DMS153 treated with DMSO at 0.1 percent for 48 hours (cell line): ENCODE measurements around the gene CRYBG2.
"Not testable (repeated sequence)": the region's sequence is repeated elsewhere in the genome, so short reads cannot be mapped to it uniquely, and the experiment has no call there.

Experiments
- DNase-seq: peaks from one replicate; lab custom pipeline; 2025; ENCODE audit not compliant: unreplicated experiment; lab: John Stamatoyannopoulos, UW

Gene CRYBG2

GRCh38 chr1:26322042-26322331 lies 31.9 kb downstream of the CRYBG2 start:
- no peak for DNase-seq

GRCh38 chr1:26321315-26322041 lies 32.5 kb downstream of the CRYBG2 start:
- peak; percentile 69 for DNase-seq

- no peak for DNase-seq
Observed at GRCh38 chr1:26320896-26321295, 33.0 kb downstream of the CRYBG2 start.

DNA sequence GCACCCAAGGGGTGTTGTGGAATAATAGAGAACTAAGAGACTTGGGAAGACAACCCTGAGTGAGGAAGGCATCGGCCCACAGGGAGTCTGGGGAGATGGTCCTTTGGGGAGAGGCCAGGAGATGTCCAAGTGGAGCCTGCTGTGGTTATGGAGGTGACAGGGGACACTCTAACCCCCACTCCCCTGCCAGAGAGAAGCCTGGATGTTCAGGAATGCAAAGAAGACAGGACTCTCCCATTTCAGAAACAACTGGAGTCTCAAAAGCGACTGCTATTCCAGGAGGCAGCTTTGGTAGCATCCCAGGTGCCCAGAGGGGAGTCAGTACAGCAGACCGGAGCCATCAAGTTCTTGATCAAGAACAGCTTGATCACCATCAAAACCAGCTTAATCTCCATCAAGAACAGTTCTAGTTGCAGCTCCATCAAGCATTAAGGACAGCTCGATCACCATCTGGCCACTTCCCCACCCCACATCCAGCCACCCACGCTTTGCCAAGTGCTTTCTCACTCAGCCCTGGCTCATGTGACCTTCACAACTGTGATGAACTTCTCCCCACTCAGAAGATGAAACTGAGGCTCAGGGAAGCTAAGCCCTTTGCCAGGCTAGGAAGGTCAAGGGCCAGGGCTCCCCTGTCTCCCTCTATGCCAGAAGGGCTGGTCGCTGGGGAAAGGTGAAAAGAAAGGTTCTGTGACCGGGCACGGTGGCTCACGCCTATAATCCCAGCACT lies 35.4 kb downstream of the CRYBG2 start:
- DNase-seq: no peak

GRCh38 chr1:26317612-26318337 lies 36.2 kb downstream of the CRYBG2 start, which contains the start of gene CD52:
Gene CD52 (plus strand): TSS chr1:26317958. CDS start chr1:26318018, 60 bp downstream.
- DNase-seq: no peak

DNA sequence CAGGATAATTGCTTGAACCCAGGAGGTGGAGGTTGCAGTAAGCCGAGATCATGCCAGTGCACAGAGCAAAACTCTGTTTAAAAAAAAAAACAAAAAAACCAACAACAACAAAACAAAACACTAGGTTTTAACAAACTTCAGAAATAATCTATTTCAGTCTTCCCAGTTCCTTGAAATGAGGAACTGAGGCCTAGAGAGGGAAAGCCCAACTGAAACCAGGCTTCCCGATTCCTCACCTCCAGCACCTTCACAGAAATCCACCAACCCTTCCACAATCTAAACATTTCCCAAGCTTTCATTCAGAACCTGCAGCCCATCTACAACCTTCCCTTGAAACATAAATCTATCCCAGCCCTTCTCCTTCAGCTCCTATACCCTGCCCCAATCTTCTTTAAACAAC lies 36.8 kb downstream of the CRYBG2 start:
- DNase-seq: no peak

DNA sequence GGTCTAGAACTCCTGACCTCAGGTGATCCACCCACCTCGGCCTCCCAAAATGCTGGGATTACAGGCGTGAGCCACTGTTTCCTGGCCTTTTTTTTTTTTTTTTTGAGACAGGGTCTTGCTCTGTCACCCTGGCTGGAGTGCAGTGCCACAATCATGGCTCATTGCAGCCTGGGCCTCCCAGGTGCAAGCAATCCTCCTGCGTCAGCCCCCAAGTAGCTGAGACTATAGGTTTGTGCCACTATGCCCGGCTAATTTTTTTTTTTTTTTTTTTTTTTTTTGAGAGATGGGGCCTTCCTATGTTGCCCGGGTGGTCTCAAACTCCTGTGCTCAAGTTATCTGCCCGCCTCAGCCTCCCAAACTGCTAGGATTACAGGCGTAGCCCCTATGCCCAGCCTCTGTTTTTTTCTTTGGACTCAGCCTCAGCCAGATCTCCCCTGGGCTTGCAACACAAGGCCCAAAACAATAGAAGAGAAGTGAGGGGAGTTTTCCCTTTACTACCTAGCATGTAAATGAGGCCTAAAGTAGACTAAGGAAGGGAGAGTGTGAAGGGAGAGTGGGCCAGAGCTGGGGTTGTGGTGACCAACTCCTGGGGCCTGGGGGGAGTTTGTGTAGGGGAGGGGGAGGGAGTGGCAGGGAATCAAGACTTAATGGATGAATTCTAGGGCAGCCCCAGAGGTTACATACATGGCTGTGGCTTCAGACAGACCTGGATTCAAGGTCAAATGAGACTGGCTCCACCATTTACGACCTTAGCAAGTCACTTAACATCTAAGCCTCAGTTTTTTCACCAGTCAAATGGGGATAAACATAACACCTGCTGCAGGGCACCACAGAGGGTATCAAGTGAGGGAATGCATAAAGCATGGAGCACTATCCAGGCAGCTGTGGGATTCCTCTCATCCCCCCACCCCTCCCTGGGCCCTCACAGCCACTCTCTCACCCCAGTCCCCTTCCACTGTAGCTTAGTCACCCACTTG lies 37.8 kb downstream of the CRYBG2 start:
- no peak for DNase-seq

DNA sequence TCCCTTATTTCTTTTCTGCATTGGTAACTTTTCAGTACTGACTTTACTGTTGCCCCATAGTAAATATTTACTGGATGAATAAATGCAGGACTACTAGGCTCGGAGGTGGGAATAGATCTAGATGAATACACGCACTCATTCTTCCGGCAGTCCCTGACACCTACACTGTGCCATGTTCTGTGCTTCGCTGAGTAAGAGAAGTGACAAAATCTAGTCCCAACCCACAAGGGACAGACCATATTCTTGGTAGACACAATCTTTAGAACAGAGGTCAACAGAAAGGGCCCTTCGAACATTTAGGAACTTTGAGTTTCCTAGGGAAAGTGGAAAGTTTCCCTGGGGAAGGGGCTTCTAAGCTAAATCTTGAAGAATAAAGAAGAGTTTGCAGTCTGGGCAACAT lies 39.4 kb downstream of the CRYBG2 start:
- no peak for DNase-seq

DNA sequence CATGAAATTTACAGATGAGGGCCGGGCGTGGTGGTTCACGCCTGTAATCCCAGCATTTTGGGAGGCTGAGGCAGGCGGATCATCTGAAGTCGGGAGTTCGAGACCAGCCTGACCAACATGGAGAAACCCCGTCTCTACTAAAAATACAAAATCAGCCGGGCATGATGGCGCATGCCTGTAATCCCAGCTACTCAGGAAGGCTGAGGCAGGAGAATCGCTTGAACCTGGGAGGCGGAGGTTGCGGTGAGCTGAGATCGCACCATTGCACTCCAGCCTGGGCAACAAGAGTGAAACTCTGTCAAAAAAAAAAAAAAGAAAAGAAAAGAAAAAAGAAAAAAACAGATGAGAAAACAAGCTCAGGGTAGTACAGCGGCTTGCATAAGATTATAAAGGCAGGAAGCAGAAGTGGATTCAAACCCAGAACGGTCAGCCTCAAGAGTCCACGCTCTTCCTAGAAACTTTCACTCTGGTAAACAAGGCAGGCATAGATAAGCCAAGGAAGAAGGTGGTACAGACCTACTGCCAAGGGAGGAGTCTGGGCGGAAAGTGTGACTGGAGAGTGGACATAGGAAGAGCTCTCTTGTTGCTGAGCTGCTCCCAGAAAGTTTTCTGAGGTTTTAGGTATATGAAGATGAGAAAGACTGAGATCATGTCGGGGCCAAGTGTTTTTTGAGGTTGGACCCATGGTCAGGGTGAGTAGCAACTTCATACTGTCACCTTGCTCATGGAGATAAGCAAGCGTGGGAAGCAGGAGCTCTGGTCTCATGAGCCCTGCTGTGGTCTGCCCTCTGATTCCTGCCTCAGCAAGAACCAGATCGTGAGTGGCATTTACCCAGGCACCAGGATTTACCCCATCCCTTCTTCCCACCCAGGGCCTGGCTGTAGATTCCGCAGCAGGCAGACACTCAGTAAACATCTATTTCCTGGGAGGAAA lies 45.7 kb downstream of the CRYBG2 start:
- not testable (repeated sequence) for DNase-seq

GRCh38 chr1:26307363-26307781 lies 46.6 kb downstream of the CRYBG2 start:
- DNase-seq: peak; percentile 70

DNA sequence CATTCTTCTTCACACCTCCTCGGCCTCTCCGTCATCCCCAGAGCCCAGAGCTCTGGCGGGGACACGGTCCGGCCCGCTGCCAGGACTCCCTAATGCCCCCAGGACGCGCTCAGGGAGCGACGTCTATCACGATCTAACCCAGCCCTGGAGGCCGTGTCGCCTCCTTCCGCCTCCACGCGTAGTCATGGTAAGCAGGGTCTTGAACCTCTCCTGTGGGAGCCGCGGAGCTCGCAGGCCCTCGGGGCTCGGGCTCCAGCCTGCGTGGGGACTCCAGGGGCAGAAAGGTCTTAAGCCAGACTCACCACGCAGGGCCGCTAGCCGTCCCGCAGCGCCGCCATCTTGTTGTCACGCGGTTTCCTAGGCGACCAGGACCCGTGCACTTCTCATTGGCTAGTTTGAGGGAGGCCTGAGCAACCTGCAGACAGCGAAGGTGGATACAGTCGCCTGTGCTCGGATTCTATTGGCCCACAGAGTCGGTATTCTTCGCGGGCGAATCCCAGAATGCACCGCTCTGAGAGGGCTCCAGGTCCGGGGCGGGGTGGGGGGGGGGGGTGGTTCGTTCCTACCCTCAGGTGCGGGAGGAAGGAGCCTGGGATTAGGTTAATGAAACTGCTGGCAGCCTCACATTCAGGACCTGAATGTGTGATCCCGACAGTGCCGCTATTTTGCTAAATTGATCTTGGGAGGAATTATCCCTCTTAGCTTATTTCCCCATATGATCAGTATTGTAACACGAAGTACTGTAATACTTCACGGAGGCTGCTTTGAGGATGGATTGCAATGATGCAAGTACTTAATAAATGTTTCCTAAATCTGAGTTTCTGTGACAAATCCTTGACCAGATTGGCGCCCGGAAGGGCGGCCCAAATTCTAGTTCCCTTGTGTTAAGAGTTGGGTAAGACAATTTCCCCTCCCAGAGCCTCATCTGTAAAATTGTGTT lies 47.4 kb downstream of the CRYBG2 start, which contains the start of gene UBXN11:
UBXN11 (minus strand) TSS at position 347 of the 940 bp plus-strand sequence. CDS start 3,753 bp downstream, outside the sequence.
- DNase-seq: peak; percentile 100

DNA sequence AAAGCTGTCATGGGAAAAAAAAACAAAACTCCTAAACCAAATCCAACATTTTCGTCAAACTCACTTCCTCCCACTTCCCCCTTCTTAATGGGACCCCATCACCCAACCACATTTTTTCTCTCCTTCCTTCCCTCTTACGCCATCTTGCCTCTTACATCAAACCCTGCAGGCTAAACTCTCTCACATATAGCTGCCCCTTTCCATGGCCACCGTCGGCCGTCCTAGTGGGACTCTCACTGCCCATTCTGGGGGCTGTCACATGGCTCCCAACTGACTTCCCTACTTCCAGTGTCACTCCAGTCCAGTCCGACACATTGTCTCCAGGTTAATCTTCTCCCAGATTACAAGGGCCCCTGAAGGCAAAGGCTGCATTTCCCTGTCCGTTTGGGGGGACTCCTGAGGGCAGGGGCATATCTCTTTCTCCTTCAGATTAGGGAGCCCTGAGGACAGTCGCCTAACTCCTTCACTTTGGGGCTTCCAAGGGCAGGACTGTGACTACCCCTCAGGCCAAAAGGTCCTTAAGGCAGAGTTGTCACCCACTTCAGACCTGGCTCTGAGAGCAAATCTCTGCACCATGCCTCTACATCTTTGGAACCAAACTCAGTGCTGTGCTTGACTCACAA lies 48.2 kb downstream of the CRYBG2 start:
- DNase-seq: no peak

DNA sequence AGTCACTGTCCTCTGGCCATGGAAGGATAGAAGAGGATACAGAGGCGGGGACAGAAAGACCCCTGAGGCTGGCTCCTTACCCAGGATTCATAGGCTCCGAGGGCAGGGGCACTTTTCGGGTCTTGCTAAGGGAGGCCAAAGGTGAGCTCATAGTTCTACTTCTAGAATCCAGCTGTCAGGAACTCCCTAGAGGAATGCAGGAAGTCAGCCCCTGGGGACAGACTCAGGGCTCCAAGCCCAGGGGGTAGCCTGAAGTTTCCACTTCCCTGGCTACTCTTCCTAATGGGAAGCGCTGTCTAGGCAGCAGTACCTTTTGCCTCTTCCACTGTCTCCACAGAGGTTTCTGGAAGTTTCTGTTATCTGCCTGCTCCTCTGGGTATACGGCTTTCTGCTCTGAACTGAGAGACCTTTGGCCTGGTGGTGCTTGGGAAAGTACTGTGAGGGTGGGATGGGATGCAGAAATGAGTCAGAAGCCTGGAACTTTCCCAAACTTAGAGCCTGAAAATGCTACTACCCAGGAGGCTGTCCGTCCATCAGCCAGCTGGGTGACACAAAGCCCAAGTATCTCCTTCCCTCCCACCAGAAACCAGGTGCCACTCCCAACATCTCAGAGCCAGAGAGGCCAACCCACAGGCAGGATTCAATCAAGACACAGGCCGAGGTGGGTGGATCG lies 51.1 kb downstream of the CRYBG2 start:
- DNase-seq: no peak

DNA sequence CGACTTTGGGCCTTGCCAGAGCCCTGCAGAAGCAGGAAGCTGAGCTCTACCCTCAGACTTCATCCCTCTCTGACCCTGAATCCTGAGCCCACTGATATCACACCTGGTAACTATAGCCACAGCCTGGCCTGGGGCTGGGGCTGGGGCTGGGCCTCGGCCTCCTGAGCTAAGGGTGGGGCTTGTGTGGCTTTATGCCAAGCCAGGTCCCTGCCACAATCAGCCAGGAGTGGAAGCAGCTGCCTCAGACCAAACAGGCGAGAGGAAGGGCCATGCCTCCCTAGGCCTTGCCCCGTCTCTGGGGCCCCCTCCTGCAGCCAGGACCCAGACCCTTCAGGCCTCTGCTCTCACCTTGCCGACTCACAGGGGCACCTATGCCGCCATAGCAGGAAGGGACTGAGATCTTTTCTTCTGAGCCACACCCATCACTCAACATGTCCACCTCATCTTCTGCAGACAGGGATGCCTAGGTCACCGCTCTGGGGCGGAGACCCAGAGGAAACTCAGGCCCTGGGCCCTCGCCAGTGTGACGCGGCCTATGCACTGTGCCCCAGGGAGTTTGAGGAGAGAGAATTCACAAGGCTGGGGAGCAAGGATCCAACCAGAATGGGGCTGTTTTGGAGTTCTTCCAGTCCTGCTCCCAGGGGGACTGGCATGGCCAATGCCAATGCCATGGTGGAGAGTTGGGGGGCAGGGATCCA lies 53.2 kb downstream of the CRYBG2 start:
- DNase-seq: no peak

GRCh38 chr1:26297791-26298124 lies 56.2 kb downstream of the CRYBG2 start:
- no peak for DNase-seq

DNA sequence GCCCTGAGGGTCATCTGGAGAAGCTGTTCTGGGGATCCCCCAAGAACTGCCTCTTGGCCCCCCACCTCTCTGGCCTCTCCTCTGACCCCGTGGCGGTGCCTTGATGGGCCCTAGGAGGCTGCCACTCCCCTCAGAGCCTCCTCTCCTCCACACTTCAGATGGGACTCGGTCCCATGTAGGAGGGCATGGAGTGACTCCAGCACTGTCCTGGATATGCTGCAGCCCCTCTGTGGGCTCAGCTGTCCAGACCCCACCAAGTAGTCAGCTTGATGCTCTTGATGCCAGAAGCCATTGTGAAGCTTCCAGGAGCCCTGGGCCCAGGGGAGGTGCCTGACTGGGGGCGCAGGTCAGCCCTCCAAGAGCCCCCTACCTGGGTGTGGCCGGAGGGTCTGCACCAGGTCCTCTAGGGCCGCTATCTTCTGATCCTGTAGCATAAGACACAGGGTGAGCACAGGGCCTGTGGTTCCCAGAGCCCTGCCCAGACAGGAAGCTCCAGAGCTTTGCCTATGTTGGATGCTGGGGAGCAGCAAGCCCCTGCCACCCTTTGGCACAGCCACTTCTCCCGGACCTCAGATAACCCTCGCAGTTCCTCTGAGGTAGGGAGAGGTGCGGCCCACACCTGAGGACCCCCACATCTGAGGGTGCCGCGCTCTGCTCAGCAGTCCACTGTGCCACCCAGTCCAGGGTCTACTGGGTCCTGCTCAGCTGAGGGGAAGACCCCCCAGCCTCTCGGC lies 56.7 kb downstream of the CRYBG2 start:
- no peak for DNase-seq
